GM19397 (cell line): ENCODE data around the gene CFAP410.
"Not testable (repeated sequence)": the region's sequence is repeated elsewhere in the genome, so short reads cannot be mapped to it uniquely, and the experiment has no call there.

Experiments used
- ATAC-seq: cut with Tn5 transposase; IDR thresholded peaks from one replicate; pipeline ENCODE4 v1.9.1; 2021; ENCODE audit warnings: mild to moderate bottlenecking, moderate library complexity; ENCODE audit not compliant: unreplicated experiment

CFAP410 gene

DNA sequence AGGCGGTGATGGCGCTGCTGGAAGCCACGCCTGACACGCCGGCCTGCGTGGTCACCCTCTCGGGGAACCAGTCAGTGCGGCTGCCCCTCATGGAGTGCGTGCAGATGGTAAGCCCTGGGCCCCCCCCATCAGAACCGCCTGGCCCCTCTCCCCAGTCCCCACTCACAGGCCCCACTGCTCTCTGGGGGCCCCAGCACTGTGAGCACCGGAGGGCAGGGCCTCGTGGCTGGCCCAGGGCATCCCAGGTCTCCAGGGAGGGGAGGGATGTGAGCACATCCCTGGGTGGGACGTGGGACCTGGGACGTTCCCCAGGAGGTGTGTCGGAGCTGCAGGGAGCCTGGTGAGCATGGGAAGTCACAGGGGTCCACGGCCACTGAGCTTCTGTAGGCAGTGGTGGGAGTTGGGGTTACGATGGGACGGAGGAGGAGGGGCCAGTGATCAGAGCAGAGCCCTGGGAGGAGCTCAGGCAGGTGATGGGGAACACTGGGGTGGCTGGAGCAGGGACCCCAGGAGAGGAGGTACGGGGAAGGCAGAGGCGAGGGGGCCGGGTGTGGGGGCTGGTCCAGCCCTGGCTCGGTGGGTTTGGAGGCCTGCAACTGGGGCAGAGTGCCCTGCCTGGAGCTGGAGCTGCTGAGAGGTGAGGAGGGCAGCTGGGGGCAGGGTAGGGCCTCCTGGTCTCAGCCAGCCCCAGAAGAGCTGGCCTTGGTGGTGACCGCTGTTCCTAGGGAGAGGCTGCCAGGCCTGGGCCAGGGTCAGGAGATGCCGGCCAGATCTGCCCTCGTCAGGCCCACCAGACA is 20.5 kb downstream of the CFAP410 start:
- no peak for ATAC-seq

DNA sequence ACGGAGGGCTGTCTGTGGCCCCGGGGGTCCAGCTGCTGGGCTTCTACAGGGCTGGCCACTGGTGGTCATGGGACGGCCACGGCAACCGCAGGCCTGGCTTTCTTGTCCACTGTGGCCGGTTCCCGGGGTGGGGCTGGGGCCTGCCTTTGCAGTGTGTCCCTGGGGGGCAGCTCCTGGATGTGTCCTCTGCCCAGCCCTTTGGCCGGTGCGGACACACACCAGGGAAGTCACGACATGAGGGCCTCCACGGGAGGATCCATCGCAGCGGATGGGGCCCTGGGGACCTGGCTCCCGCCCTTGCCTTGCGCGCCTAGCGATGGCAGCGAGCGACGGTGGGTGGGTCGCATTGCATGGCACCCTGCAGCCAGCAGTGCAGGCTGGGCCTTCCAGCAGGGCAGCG is 21.3 kb downstream of the CFAP410 start:
- ATAC-seq: no peak

DNA sequence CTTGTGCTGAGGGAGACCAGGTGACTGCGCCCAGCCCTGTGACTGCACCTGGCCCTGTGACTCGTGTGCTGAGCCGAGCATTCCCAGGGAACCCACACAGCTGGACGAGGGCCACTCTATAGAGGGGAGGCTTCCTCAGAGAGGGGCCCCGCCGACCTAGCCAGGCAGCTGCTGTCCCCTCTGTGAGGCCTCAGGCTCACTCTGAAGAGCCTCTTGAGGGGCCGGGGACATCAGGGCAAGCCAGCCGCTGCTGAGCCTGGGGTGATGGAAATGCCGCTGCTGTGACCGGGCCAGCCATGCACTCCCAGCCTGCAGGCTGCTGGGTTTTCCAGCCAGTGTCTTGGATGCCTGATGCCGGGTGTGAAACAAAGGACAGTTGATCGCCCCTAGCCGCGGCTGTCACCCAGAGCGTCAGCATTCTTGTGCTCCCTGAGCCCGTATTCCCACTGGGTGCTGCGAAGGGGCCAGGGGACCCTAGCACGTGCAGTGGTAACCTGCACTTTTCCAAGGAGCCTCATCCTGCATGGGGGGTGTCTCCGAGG is 21.9 kb downstream of the CFAP410 start:
- ATAC-seq: no peak

DNA sequence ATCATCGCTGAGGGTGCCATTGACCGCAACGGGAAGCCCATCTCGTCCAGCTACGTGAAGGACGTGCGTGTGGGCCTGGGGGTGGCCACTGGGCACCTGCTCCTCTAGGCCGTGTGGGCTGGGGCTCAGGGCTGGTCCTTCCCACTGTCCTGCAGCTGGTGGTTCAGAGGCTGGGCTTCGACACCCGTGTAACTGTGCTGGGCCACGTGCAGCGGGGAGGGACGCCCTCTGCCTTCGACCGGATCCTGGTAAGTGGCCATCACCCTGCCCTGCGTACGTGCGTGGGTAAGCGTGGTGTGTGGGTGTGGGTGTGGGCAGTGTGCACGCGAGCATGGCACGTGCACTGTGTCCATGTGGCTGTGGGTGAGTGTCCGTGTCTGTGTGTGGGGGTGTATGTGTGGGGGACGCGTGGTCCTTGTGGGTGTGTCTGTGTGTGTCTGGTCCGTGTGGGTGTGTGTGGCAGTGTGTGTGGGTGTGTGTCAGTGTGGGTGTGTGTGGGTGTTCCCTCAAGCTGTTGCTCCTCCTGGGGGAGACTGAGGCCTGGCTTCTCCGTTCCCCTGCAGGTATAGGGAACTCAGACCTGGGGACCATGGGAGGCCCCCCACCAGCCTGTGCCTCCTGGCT is 22.8 kb downstream of the CFAP410 start:
- ATAC-seq: no peak

DNA sequence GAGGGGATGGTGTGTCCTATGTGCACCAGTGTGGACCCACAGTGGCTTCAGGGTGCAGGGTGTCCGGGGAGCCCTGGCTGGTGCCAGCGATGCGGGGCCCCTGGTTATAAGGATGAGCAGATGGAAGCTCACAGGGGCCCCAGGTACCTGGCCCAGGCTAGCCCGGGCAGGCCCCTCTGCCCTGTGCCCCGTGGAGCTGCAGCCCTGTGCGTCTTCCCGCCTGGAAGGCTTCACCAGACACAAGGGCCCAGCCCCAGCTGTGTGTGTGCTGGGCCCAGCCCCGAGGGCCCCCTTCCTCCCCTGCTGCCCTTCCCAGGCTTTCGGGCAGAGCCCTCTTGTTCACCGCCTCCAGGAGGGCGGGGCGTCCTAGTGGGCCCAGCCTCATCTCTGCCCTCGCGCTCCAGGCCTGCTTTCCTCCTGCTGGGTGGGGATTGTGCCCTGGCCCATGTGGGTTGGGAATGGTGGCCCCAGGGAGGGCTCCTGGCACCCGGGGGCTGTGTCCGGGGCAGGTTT is 23.4 kb downstream of the CFAP410 start:
- ATAC-seq: no peak

DNA sequence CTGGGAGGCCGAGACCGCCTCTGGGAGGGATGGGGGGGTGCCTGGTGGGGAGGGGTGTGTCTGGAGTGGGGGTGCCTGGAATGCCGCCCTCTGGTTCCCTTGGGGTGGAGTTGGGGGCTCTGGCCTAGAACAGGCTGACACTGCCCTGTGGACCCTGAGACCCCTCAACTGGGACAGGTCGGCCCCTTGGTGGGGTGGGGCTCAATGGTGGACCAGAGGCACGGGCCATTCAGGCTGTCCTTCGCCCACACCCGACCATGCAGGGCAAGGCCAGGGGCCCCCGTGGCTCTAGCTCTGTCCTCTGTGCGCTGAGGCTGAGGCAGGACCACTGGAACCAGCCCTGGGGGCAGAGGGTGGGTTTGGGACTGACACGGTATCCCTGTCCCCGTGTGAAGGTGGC is 24.6 kb downstream of the CFAP410 start:
- ATAC-seq: no peak

DNA sequence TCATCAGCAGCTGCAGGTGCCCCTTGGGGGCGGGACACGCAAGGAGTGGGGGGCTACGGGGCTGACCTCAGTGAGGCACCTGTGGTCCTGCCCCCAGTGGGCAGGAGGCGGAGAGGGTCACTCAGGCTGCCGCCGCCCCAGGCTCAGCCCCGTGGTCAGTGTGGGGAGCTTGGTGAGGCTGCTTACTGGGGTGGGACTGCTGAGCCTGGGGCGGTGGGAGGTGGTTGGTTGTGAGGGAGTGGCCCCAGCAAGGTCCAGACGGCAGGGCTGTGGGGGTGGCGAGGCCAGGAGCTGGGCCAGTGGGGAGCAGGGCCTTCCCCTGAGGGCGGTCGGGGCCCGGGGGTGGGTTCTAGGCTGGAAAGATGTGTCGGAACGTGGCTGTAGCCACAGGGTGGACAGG is 25.1 kb downstream of the CFAP410 start:
- no peak for ATAC-seq

DNA sequence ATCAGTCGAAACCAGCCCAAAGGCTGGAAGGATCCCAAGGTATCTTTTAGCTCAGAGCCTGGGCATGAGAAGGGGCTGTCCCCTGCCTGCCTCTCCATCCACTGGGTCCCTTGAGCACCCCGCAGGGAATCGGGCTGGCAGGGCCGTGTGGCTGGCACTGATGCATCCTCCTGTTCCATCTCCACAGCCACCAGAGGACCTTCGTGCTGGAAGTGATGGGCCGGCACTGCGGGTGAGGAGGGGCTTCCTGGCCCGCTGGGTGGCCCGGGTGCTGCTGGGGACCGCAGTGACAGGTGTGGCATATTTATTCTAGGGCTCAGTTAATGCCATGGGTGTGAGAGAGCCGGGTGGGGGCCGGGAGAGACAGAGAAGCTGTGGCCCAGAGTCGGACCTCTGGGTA is 25.7 kb downstream of the CFAP410 start:
- no peak for ATAC-seq

DNA sequence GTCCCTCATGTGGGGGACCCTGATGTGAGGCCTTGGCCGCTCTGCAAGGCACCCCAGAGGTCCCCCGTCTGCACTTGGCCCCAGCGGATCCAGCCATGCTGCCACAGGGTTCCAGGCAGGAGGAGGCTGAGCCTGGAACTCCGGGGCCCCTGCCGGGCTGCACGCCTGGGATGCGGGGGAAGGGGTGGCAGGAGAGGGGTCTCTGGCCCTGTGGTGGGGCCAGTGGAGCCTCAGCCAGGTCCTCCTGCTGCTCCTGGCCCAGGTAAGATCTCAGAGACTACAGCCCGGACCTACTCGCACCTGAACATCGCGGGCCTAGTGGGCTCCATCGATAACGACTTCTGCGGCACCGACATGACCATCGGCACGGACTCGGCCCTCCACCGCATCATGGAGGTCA is 26.5 kb downstream of the CFAP410 start:
- no peak for ATAC-seq

DNA sequence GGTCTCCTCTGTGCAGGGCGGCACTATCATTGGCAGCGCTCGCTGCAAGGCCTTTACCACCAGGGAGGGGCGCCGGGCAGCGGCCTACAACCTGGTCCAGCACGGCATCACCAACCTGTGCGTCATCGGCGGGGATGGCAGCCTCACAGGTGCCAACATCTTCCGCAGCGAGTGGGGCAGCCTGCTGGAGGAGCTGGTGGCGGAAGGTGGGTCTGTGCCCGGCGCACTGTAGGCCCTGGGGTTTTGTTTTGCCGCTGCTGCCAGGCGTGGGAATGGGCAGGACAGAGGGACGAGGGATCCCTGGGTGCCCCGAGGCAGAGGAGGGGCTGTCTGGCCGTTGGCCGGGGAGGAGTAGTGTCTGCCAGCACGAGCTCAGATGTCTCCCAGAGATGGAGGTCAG is 27.1 kb downstream of the CFAP410 start:
- ATAC-seq: no peak

DNA sequence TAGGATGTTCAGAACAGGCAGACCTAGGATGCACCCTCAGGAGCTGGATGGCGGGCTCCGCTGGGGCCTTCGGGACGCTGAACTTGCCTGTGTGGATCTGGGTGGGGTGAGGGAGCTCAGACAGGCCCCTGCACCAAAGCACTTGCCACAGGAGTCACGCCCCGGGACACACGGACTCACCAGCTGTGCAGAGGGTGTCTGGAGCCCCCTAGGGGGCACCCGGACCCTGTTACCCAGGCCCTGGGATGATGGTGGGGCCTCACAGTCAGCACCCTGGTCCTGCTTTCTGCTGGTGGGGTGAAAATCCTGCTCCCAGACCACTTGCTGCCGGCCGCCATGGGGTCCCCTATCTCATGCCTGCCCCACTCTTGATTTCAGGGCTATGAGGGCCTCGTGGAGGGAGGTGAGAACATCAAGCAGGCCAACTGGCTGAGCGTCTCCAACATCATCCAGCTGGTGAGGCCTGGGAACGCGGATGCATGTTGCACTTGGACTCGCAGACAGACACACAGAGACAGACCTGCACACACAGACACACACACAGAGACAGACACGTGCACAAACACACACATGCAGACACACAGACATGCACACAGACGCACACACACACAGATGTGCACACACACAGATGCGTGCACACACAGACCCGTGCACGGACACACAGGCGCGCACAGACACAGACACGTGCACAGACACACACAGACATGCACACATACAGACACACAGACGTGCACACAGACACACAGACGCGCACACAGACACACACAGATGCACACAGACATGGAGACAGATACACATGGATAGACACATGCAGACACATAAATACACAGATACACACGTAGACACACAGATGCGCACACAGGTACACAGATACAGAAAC is 28.3 kb downstream of the CFAP410 start:
- ATAC-seq: no peak

DNA sequence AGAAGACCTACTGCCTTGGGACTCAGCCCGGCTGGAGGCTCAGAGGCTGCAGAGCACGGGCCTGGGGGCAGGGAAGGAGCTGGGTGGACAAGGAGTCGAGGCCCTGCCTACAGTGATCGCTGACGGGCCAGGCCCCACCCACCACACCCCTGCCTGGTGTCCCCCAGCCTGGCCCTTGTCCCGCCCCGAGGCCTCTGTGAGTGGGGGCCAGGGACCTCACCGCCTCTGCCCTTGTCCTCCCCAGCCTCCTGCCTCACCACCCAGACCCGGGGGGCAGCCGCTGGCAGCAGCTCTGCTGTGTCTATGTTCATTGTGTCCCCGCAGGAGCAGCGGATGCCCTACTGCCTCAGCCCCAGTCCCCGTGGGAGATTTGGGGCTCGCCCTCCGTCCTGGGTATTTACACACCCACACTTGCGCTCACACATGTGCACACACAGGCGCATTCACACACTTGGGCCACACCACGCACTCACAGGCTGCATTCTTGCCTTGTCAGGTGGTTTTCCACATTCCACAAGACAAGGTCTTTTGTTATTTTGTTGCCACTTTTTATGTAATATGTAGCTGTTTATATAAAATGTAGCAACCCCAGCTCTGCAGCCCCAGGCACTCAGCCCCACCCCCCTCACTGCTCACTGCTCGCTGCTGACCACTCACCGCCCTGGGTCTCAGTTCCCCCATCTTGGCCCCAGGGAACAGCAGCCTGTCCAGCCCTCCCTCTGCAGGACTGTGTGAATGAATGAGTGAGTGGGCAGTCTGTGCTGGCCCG is 32.1 kb downstream of the CFAP410 start:
- ATAC-seq: no peak

DNA sequence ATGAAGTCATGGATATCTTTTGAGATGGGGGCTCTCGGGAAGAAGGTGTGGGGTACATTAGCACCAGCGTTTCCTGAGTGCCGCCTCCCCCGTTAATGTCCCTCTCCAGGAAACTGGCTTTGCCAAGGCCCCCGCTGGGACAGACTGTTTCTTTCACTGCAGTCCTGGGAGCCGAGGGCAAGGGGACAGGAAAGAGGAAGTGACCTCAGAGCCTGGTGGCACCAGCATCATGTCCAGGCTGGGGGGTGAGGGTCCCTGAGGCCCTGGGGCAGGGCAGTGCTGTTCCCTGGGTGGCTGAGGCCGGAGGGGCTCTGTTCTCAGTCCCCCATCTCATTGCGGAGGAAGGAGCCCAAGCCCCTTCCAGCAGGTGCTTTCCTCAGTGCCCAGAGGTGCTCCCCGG is 33.5 kb downstream of the CFAP410 start:
- ATAC-seq: no peak

DNA sequence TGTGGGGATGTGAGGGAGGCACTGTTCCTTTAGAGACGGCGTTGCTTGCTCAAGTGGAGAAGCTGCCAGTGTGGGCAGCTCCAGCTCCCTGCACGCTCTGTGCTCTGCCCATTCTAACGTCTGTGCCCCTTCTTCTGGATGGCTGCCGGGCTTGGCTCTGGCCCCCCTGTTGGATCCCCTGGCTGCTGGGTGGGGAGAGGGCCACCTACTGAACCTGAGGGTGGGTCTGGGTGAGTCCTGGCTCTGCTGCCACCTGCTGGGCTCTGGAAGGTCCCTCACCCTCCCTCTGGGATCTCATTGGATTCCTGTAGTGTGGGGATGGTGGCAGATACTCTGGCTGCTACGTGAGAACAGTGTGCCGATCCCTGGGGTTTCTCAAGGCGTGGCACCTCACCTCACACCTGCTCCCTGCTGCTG is 34.3 kb downstream of the CFAP410 start:
- no peak for ATAC-seq

DNA sequence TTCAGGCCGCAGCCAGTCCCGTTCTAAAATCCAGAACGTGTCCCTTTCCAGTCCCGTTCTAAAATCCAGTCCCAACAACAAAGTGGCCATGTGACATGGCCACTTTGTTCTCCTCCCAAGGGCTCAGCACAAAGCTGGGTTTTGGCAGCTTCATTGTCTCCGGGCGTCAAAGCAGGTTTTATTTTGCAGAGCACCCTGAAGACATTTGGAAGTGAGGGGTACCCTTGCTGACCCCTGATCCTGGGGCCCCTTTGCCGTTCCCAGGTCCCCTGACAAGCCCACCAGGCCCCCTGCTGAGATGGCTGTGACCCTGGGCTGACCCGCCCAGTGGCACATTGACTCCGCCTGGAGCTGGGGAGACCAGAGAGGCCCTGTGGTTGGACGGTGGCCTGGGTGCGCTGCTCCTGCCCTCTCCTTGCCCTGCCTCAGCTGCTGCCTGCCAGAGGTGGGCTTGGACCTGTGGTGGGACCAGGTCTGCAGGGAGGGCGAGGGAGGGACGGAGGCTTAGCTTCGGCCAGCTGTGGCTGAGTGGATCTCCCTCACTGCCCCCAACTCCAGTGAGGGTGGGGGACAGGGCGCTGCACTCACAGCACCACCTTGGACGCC is 35.1 kb downstream of the CFAP410 start:
- ATAC-seq: no peak

DNA sequence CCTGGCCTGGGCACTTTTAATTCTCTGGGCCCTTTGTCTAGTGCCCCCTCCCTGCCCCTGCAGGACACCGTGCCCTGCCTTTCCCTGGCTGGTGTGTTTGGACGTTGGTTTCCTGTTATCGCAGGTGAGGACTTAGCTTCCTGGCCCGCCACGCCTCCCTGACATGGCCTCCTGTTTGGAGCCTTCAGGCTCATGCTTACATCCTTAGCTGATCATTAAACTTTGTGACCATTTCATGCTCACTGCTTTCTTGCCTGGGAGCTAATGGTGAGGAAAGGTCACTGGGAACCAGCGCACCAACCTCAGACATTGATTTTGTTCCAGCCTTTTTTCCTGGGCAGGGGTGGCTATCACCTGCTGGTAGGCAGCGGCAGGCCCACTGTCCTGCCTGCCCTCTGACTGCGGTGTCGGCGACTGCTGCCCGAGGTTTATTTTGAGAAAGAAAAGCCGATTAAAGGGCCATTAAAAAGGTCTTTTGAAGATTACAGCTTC is 35.7 kb downstream of the CFAP410 start:
- ATAC-seq: no peak

DNA sequence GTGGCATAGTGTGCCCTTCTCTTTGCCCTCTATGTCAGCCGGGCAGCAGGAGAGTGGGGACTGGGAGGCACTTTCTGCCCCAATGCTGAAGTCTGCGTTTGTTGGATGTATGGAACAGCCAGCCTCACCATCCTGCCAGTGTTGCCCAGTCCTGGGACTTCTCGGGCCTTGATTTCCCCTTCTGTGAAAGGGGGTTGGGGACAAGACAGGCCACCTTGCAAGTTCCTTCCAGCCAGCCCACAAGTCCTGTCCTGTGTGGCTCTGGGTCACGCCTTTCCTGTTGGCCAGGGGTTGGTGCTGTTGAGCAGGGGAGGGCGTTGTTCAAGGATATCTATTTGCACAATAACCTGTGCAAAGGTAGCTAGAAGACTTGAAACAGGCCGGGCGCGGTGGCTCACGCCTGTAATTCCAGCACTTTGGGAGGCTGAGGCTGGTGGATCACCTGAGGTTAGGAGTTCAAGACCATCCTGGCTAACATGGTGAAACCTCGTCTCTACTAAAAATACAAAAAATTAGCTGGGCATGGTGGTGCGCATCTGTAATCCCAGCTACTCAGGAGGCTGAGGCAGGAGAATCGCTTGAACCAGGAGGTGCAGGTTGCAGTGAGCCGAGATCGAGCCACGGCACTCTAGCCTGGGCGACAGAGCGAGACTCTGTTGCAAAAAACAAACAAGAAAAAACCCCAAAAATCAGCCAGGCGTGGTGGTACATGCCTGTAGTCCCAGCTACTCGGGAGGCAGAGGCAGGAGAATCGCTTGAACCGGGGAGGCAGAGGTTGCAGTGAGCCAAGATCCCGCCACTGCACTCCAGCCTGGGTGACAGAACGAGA is 36.4 kb downstream of the CFAP410 start:
- not testable (repeated sequence) for ATAC-seq

DNA sequence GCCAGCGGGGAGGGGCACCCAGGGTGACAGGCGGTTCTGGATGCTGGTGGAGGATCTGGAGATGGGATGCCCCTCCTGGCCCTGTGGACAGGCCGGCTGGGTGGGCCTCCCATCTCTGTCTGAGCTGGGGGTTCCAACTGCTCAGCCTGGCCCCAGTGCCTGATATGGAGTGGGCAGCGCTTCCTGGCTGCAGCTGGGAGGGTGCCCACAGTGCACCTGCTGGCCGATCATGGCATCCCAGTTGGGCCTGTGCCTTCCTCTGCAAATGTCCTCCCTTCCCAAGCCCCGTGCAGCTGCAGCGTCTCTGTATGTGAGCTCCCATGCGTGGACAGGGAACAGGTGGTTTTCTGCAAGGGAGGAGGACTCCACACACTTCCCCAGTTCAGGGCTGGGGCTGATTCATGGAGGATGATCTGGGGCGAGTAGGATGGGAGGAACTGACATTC is 37.2 kb downstream of the CFAP410 start:
- ATAC-seq: no peak

DNA sequence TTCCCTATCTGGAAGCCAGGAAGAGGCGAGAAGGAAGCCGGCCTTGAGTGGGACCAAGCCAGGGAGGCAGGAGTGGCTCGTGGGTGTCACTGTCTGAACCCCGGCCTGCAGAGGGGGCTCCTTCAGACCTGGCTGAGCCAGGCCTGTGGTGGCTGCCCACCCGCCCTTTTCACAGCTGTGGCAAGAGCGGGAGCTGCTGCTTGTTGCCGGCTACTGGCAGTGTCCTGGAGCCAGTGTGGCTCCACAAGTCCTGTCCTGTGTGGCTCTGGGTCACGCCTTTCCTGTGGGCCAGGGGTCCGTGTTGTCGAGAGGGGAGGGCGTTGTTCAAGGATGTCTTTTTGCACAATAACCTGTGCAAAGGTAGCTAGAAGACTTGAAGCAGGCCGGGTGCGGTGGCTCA is 38.0 kb downstream of the CFAP410 start:
- ATAC-seq: no peak
